Esophagus squamous epithelium (tissue), 5 donors: Measurements from ENCODE around the gene PLAGL2. TPM values are rescaled to one million over a fixed set of nuclear protein-coding genes. Genes with fewer than 3 reads are reported as not detected.
"Not testable (repeated sequence)": the region's sequence is repeated elsewhere in the genome, so short reads cannot be mapped to it uniquely, and the experiment has no call there.

Experiments
- DNase-seq: peaks from one replicate; lab custom pipeline; 2025; lab: John Stamatoyannopoulos, UW
- H3K27ac ChIP-seq, 4 donors: fragments of 200-600 bp; sonication (generic); one replicate each; pipeline ENCODE4 v1.5.1; 2016 to 2019; ENCODE audit warnings: mild to moderate bottlenecking in 1 of 4
- H3K27me3 ChIP-seq, 4 donors: fragments of 200-600 bp; sonication (generic); 1 replicate in 3 of 4; 2 replicates in 1 of 4; pipeline versions ENCODE4 v1.5.1 to v1.6.0; 2017 to 2021; ENCODE audit warnings: antibody characterized with exemption in 1 of 4
- H3K36me3 ChIP-seq, 3 donors: fragments of 200-600 bp; sonication (generic); one replicate each; pipeline ENCODE4 v1.5.1; 2016 to 2019
- H3K4me1 ChIP-seq, 3 donors: fragments of 200-600 bp; sonication (generic); one replicate each; pipeline ENCODE4 v1.5.1; 2017 to 2019
- H3K4me3 ChIP-seq, 4 donors: fragments of 200-600 bp; sonication (generic); 1 replicate in 3 of 4; 2 replicates in 1 of 4; pipeline ENCODE4 v1.5.1; 2016 to 2019; ENCODE audit warnings: mild to moderate bottlenecking in 2 of 4, moderate library complexity in 1 of 4
- H3K9me3 ChIP-seq, 3 donors: fragments of 200-600 bp; sonication (generic); one replicate each; pipeline ENCODE4 v1.5.1; 2016 to 2019
- CTCF ChIP-seq, 6 experiments: fragments of 450-650 bp in 4 of 6; fragments of 200-600 bp in 2 of 6; sonication (generic) in 2 of 6; IDR thresholded peaks; one replicate each; pipeline ENCODE4 v1.5.1; 2016 to 2019; ENCODE audit warnings: antibody characterized with exemption in 6 of 6, mild to moderate bottlenecking in 4 of 6, moderate library complexity in 4 of 6
- POLR2A ChIP-seq, 4 donors: fragments of 450-650 bp; IDR thresholded peaks; one replicate each; pipeline ENCODE4 v1.6.1; 2017; ENCODE audit warnings: antibody characterized with exemption in 4 of 4, mild to moderate bottlenecking in 4 of 4, moderate library complexity in 3 of 4
- WGBS, 2 donors: methylation state at CpG; one replicate each; pipeline ENCODE4 v1.1.5; 2018; 5-methylcytosine and 5-hydroxymethylcytosine counted together
- intact Hi-C: fragments of 100-400 bp; cut with DNase I; formaldehyde crosslinking; loops from one replicate; pipeline ENCODE4 v1.15.0; 2022
- total RNA-seq, 4 donors: library from RNA; depleted of rRNA; stranded (reverse); fragments of >200 nt; gene quantifications; one replicate each; pipeline ENCODE4 v1.1.0, GENCODE V29; 2016
- donor health status: DM: yes; HTN: yes; CAD: no.

PLAGL2 gene
- total RNA-seq, 4 donors from 2014 or later = 6.2 to 14.0 (median 11.2) TPM

GRCh38 chr20:32179515-32179914 lies 28.0 kb downstream of the PLAGL2 start:
- TF ChIP-seq POLR2A (IDR thresholded peaks at IDR 0.05) = no peak
- no peak for TF ChIP-seq CTCF (IDR thresholded peaks at IDR 0.05)
- DNase-seq = no peak
- no peaks in the 10 kb centered on the region for H3K36me3 ChIP-seq
- intact Hi-C loops = no loop called here
- H3K4me1 ChIP-seq = peaks cover 0 to 7% (median 0%) of the 10 kb centered on the region in 3 donors
- no peaks in the 10 kb centered on the region for H3K27me3 ChIP-seq
- no peaks in the 10 kb centered on the region for H3K9me3 ChIP-seq
- 52 to 55% methylated on average over 2 of the region's 2 CpGs for WGBS, 2 donors
- no peak overlapping the region for H3K4me3 ChIP-seq
- no peak overlapping the region for H3K27ac ChIP-seq

DNA sequence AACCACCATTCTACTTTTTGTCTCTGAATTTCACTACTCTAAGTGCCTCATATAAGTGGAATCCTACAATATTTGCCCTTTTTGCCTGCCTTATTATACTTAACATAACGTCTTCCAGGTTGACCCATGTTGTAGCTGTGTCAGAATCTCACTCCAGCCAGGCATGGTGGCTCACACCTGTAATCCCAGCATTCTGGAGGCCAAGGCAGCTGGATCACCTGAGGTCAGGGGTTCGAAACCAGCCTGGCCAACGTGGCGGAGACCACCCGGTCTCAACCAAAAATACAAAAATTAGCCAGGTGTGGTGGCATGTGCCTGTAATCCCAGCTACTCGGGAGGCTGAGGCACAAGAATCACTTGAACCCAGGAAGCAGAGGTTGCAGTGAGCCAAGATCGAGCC lies 29.8 kb downstream of the PLAGL2 start:
- H3K4me3 ChIP-seq, DNase-seq, intact Hi-C loops, H3K9me3 ChIP-seq, H3K4me1 ChIP-seq, H3K27ac ChIP-seq, H3K27me3 ChIP-seq, H3K36me3 ChIP-seq: not testable (repeated sequence)
- 86 to 90% methylated on average over 3 to 7 of the region's 7 CpGs for WGBS, 2 donors

DNA sequence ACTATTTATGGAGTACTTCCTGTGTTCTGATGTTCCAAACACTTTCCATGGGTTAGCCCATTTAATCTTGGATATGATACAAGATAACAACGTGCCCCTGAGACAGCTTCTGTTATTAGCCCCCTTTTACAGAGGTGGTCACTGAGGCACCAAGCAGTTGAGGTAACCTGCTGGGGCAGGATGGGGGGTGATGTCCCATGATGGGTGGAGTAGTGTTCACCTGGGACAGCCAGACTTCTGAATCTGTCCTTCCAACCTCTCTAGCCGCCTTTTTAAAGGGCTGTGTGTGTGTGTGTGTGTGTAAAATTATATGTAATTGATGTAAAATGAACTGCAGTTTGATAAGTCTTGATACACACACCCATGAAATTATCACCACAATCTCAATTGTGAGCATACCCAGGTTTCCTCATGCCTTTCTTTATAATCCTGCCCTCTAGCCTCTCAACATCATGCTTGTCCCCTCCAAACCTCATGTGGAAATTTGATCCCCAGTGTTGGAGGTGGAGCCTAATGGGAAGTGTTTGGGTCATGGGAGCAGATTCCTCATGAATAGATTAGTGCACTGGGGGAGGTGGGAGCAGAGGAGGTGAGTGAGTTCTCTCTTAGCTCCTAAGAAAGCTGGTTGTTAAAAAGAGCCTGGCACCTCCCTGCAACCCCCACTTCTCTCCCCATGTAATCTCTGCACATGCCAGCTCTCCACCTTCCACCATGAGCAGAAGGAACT lies 39.2 kb downstream of the PLAGL2 start:
- intact Hi-C loops = no loop called here
- Histone ChIP-seq H3K36me3 (peaks cover 0 to 46% (median 20%) of the 10 kb centered on the region in 3 donors), H3K4me3 (no peak overlapping the region), H3K27me3 (no peaks in the 10 kb centered on the region), H3K4me1 (no peaks in the 10 kb centered on the region), H3K9me3 (no peaks in the 10 kb centered on the region), H3K27ac (no peak overlapping the region)
- DNase-seq = no peak
- TF ChIP-seq CTCF (IDR thresholded peaks at IDR 0.05) (no peak), POLR2A (IDR thresholded peaks at IDR 0.05) (no peak)
- WGBS, 2 donors = 75 to 80% methylated on average over 2 of the region's 2 CpGs

- intact Hi-C loops = no loop called here
- Histone ChIP-seq H3K36me3 (peaks cover 0 to 54% (median 20%) of the 10 kb centered on the region in 3 donors), H3K4me3 (no peak overlapping the region), H3K27ac (no peak overlapping the region), H3K27me3 (no peaks in the 10 kb centered on the region), H3K4me1 (no peaks in the 10 kb centered on the region), H3K9me3 (no peaks in the 10 kb centered on the region)
- no peak for DNase-seq
- 83 to 100% methylated on average over 3 to 4 of the region's 4 CpGs for WGBS, 2 donors
- no peak for TF ChIP-seq POLR2A (IDR thresholded peaks at IDR 0.05)
Observed at GRCh38 chr20:32167552-32167951, 40.0 kb downstream of the PLAGL2 start.

DNA sequence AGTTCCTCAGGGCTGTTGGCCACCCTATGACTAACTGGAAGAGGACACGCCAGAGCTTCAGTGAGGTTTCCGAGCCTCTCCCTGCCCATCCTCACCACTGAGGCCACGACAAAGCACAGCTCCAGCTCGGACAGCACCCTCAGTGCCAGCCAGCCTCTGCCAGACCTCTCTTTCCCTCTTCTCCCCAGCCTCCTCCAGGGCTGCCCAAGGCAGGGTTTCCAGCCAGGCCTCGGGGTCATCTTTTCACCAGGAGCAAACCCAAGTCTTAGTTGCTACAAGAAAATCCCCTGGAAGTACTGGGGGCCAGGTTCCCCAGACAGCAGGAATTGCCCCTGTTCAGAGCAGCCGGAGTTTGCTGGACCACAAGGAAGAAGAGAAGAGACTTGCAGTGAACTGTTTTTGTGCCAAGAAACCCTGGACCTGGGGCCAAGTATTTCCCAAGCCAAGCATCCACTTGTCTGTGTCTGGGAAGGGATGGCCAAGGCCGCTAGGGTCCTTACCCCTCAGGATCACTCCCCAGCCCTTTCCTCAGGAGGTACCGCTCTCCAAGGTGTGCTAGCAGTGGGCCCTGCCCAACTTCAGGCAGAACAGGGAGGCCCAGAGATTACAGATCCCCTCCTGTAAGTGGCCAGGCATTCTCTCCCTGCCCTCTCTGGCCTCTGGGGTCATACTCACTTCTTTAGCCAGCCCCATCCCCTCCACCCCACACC lies 41.6 kb downstream of the PLAGL2 start:
- H3K36me3 ChIP-seq = peaks cover 8 to 69% (median 20%) of the 10 kb centered on the region in 3 donors
- intact Hi-C loops = no loop called here
- no peak for TF ChIP-seq POLR2A (IDR thresholded peaks at IDR 0.05)
- TF ChIP-seq CTCF (IDR thresholded peaks at IDR 0.05) = no peak
- H3K9me3 ChIP-seq = no peaks in the 10 kb centered on the region
- H3K4me3 ChIP-seq = no peak overlapping the region
- no peaks in the 10 kb centered on the region for H3K4me1 ChIP-seq
- no peak overlapping the region for H3K27ac ChIP-seq
- DNase-seq = no peak
- H3K27me3 ChIP-seq = no peaks in the 10 kb centered on the region
- WGBS, 2 donors = 94 to 100% methylated on average over 1 to 8 of the region's 8 CpGs
